OCI-LY7 (cell line): ENCODE measurements around the gene CALM3. TPM values are rescaled to one million over a fixed set of nuclear protein-coding genes. Genes with fewer than 3 reads are reported as not detected.

Source experiments
- BruUV-seq: library from RNA; stranded (reverse); fragments of 400-500 nt; replicated peaks from 2 replicates; lab custom pipeline; 2021; lab: Mats Ljungman, UMichigan
- CTCF ChIA-PET: fragments of 300-600 bp; sonication (Branson Sonifier 250); formaldehyde crosslinking; loops from one replicate; lab custom pipeline; 2022; ENCODE audit warnings: antibody characterized with exemption; ENCODE audit not compliant: unreplicated experiment; lab: Charles Lee
- POLR2A ChIA-PET: fragments of 300-600 bp; sonication (Branson Sonifier 250); formaldehyde crosslinking; loops from one replicate; lab custom pipeline; 2022; ENCODE audit warnings: antibody characterized with exemption; lab: Charles Lee
- DNase-seq: peaks from one replicate; pipeline ENCODE4 v3.0.0-alpha.2; 2015; ENCODE audit warnings: low spot score
- H2AFZ ChIP-seq: fragments of 200-600 bp; sonication (generic), shearing (Covaris generic); 2 replicates; pipeline ENCODE4 v1.6.1; 2014; ENCODE audit warnings: mild to moderate bottlenecking, antibody characterized with exemption, low read length, moderate library complexity
- H3K27ac ChIP-seq: fragments of 200-600 bp; sonication (generic); 2 replicates; pipeline ENCODE4 v1.5.1; 2014; ENCODE audit warnings: mixed run types, low read depth, mild to moderate bottlenecking, moderate library complexity, low read length, inconsistent platforms; ENCODE audit not compliant: poor library complexity, severe bottlenecking
- H3K36me3 ChIP-seq: fragments of 200-600 bp; sonication (generic); 2 replicates; pipeline ENCODE4 v1.6.1; 2014; ENCODE audit warnings: mild to moderate bottlenecking, antibody characterized with exemption, low read length, moderate library complexity, mixed read lengths; ENCODE audit not compliant: insufficient read depth
- H3K4me1 ChIP-seq: fragments of 200-600 bp; sonication (generic); 2 replicates; pipeline ENCODE4 v1.5.1; 2014; ENCODE audit warnings: mild to moderate bottlenecking, low read length; ENCODE audit not compliant: insufficient read depth, poor library complexity, severe bottlenecking
- H3K4me2 ChIP-seq: fragments of 200-600 bp; sonication (generic); 2 replicates; pipeline ENCODE4 v1.6.1; 2014; ENCODE audit warnings: mild to moderate bottlenecking, low read length
- H3K4me3 ChIP-seq: fragments of 200-600 bp; sonication (generic); 2 replicates; pipeline ENCODE4 v1.5.1; 2014; ENCODE audit warnings: mild to moderate bottlenecking, low read depth, low read length; ENCODE audit not compliant: poor library complexity, severe bottlenecking
- H3K79me2 ChIP-seq: fragments of 200-600 bp; sonication (generic); 2 replicates; pipeline ENCODE4 v1.6.1; 2016; ENCODE audit warnings: low read depth, mild to moderate bottlenecking, low read length, moderate library complexity, mixed read lengths; ENCODE audit not compliant: insufficient read depth
- H3K9me2 ChIP-seq: fragments of 200-600 bp; sonication (generic); 2 replicates; pipeline ENCODE4 v1.6.1; 2016; ENCODE audit warnings: mild to moderate bottlenecking, low read length, mixed read lengths; ENCODE audit not compliant: insufficient read depth
- H3K9me3 ChIP-seq: fragments of 200-600 bp; sonication (generic); 2 replicates; pipeline ENCODE4 v1.6.1; 2014; ENCODE audit warnings: mild to moderate bottlenecking, mixed run types, low read length, mixed read lengths
- H4K20me1 ChIP-seq: fragments of 200-600 bp; sonication (generic); 2 replicates; pipeline ENCODE4 v1.6.1; 2014; ENCODE audit warnings: mild to moderate bottlenecking, antibody characterized with exemption, low read length, moderate library complexity, mixed read lengths; ENCODE audit not compliant: insufficient read depth
- CTCF ChIP-seq: fragments of 200-600 bp; sonication (generic); conservative IDR thresholded peaks from 2 replicates; pipeline ENCODE4 v1.5.1; 2014; ENCODE audit warnings: mild to moderate bottlenecking, antibody characterized with exemption, low read length, moderate library complexity, mixed read lengths
- EZH2phosphoT487 ChIP-seq: fragments of 200-600 bp; sonication (generic); IDR thresholded peaks from 2 replicates; pipeline ENCODE4 v1.6.1; 2018; ENCODE audit warnings: low read depth, borderline replicate concordance, mild to moderate bottlenecking, mixed run types, antibody characterized with exemption, low read length, moderate library complexity, mixed read lengths
- intact Hi-C: fragments of 100-400 bp; cut with micrococcal nuclease; formaldehyde crosslinking; loops from one replicate; pipeline ENCODE4 v1.10.0; 2022; ENCODE audit not compliant: unreplicated experiment
- total RNA-seq, 2 experiments: library from RNA; depleted of rRNA in 1 of 2; stranded (reverse); fragments of >200 nt in 1 of 2; shearing (Covaris generic) in 1 of 2; gene quantifications; 2 replicates each; pipeline ENCODE4 v1.2.3, GENCODE V29; 2014 to 2022

The CALM3 gene
- total RNA-seq, 2 experiments from 2014 or later = 175 to 198 TPM

GRCh38 chr19:46610851-46611770 is 10.0 kb downstream of the CALM3 start:
- Histone ChIP-seq H3K4me2 (peak overlapping the region; percentile 41), H3K79me2 (no peaks in the 10 kb centered on the region)
- BruUV-seq = no TSS peak

GRCh38 chr19:46611776-46612175 is 10.6 kb downstream of the CALM3 start:
- peak overlapping the region; percentile 7 for H3K4me3 ChIP-seq

More at GRCh38 chr19:46610851-46611770, 10.0 kb downstream of the CALM3 start:
- no peak overlapping the region for H2AFZ ChIP-seq
- ChIA-PET POLR2A (interaction anchor here (1.4 to 1.5 kb wide), 2 partner anchors 10 to 11 kb away, joined by 3 to 16 read pairs; partner anchors contain the start of gene CALM3), CTCF (interaction anchor here (1.2 to 1.4 kb wide), 2 partner anchors 9 to 13 kb away, joined by 3 to 4 read pairs; no protein-coding TSS in a partner anchor)
- peaks cover 3% of the 10 kb centered on the region; the same call in 1 of the 2 replicates for H4K20me1 ChIP-seq
- peak; percentile 39 for DNase-seq
- TF ChIP-seq EZH2phosphoT487 = no peak
- TF ChIP-seq CTCF = no peak
- intact Hi-C loops = no loop called here
- H3K36me3 ChIP-seq = peaks cover 54% of the 10 kb centered on the region
- H3K27ac ChIP-seq = peak overlapping the region; percentile 75
- H3K9me2 ChIP-seq = no peaks in the 10 kb centered on the region
- no peak overlapping the region for H3K4me3 ChIP-seq
- no peaks in the 10 kb centered on the region for H3K9me3 ChIP-seq
- H3K4me1 ChIP-seq = peaks cover 38% of the 10 kb centered on the region

More at GRCh38 chr19:46611776-46612175, 10.6 kb downstream of the CALM3 start:
- TF ChIP-seq CTCF = no peak
- TF ChIP-seq EZH2phosphoT487 = no peak
- Histone ChIP-seq H3K4me1 (peaks cover 44% of the 10 kb centered on the region), H3K27ac (peak overlapping the region; percentile 75), H3K79me2 (no peaks in the 10 kb centered on the region), H3K4me2 (peak overlapping the region; percentile 41), H4K20me1 (no peaks in the 10 kb centered on the region), H3K9me2 (no peaks in the 10 kb centered on the region), H3K9me3 (no peaks in the 10 kb centered on the region), H2AFZ (peak overlapping the region; percentile 56; the same call in 1 of the 2 replicates), H3K36me3 (peaks cover 47% of the 10 kb centered on the region)
- intact Hi-C loops = no loop called here
- no TSS peak for BruUV-seq
- ChIA-PET POLR2A (interaction anchor here (0.7 to 1.5 kb wide), 5 partner anchors 10 to 645 kb away, joined by 3 to 16 read pairs (median 3); partner anchors contain the start of gene CALM3), CTCF (interaction anchor here (1.2 to 1.4 kb wide), 3 partner anchors 10 to 50 kb away, joined by 3 to 10 read pairs (median 4); partner anchors contain the start of gene DACT3)
- DNase-seq = no peak
